ENCODE data around the gene TMEM202. TPM values are rescaled to one million over a fixed set of nuclear protein-coding genes. Genes with fewer than 3 reads are reported as not detected.

The TMEM202 gene
- total and polyA plus RNA-seq, 2 donors (not counting 1 experiment from before 2014, with no cell fraction given) = not detected

GRCh38 chr15:72358121-72358520, 40.0 kb upstream of the TMEM202 start:
- Histone ChIP-seq H3K27me3 (ENCODE audit: control insufficient read depth, insufficient read depth, low read length) (no peaks in the 10 kb centered on the region), H4K20me1 (ENCODE audit: control insufficient read depth, extremely low read depth, insufficient read depth, low read length) (no peaks in the 10 kb centered on the region), H2AFZ (ENCODE audit: low read length) (no peak overlapping the region), H3K79me2 (ENCODE audit: control insufficient read depth, insufficient read depth, low read length) (no peaks in the 10 kb centered on the region), H3K4me1 (ENCODE audit: control insufficient read depth, extremely low read depth, insufficient read depth, low read length) (peaks cover 4% of the 10 kb centered on the region), H3K36me3 (ENCODE audit: control insufficient read depth, insufficient read depth, low read length) (no peaks in the 10 kb centered on the region), H3K27ac (ENCODE audit: insufficient read depth, low read length) (no peak overlapping the region), H3K4me2 (ENCODE audit: extremely low read depth, insufficient read depth, low read length) (no peak overlapping the region), H3K9me3 (ENCODE audit: control insufficient read depth, insufficient read depth, low read depth, low read length) (no peaks in the 10 kb centered on the region), H3K9ac (ENCODE audit: insufficient read depth, low read length) (no peak overlapping the region), H3K4me3 (replicated peaks in 1 of 4; ENCODE audit: control extremely low read depth in 1 of 4, insufficient read depth in 1 of 4, low read depth in 3 of 4, low read length in 4 of 4) (no peak overlapping the region)
- no peak for DNase-seq (ENCODE audit: low read depth in 2 of 2)
- no peak for TF ChIP-seq CTCF (conservative IDR thresholded peaks at IDR 0.05 in 1 of 2, IDR thresholded peaks at IDR 0.05 in 1 of 2; ENCODE audit: low read depth in 1 of 2, low read length in 2 of 2)
- TF ChIP-seq EZH2 (IDR thresholded peaks at IDR 0.05; ENCODE audit: low read length, missing control alignments) = no peak

DNA sequence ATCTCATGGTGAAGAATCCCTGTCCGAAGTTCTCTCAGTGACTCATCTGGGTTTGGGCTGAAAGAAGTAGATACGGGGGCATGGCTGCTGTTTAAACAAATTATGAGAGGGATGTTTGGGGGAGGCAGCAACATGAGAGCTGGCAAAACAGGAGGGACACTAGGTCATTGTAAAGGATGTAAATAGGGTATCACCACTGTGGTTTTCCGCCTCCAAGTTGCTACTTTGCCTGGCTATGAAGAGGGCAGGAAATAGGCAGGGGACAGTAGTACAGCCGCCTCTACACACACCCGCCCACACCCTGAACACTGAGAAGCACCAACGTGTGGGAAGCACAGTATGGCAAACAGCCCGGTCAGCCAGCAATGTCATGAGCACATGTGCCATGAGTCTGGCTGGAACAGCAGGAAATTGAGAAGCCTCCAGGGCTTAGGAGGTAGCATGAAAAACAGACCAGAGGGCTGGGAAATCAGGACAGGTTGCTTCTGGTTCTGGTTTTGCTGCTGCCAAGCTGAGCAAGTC, 39.4 kb upstream of the TMEM202 start:
- H3K4me3 ChIP-seq (replicated peaks in 1 of 4; ENCODE audit: control extremely low read depth in 1 of 4, insufficient read depth in 1 of 4, low read depth in 3 of 4, low read length in 4 of 4) = no peak overlapping the region
- H3K4me1 ChIP-seq (ENCODE audit: control insufficient read depth, extremely low read depth, insufficient read depth, low read length) = peaks cover 4% of the 10 kb centered on the region
- H3K27me3 ChIP-seq (ENCODE audit: control insufficient read depth, insufficient read depth, low read length) = no peaks in the 10 kb centered on the region
- H3K27ac ChIP-seq (ENCODE audit: insufficient read depth, low read length) = no peak overlapping the region
- no peak overlapping the region for H2AFZ ChIP-seq (ENCODE audit: low read length)
- no peak overlapping the region for H3K9ac ChIP-seq (ENCODE audit: insufficient read depth, low read length)
- H3K79me2 ChIP-seq (ENCODE audit: control insufficient read depth, insufficient read depth, low read length) = no peaks in the 10 kb centered on the region
- no peaks in the 10 kb centered on the region for H3K36me3 ChIP-seq (ENCODE audit: control insufficient read depth, insufficient read depth, low read length)
- TF ChIP-seq CTCF (conservative IDR thresholded peaks at IDR 0.05 in 1 of 2, IDR thresholded peaks at IDR 0.05 in 1 of 2; ENCODE audit: low read depth in 1 of 2, low read length in 2 of 2) (no peak), EZH2 (IDR thresholded peaks at IDR 0.05; ENCODE audit: low read length, missing control alignments) (no peak)
- no peaks in the 10 kb centered on the region for H3K9me3 ChIP-seq (ENCODE audit: control insufficient read depth, insufficient read depth, low read depth, low read length)
- peak overlapping the region; percentile 46 for H3K4me2 ChIP-seq (ENCODE audit: extremely low read depth, insufficient read depth, low read length)
- peak; percentile 69 to 86 for DNase-seq (ENCODE audit: low read depth in 2 of 2)
- H4K20me1 ChIP-seq (ENCODE audit: control insufficient read depth, extremely low read depth, insufficient read depth, low read length) = no peaks in the 10 kb centered on the region

DNA sequence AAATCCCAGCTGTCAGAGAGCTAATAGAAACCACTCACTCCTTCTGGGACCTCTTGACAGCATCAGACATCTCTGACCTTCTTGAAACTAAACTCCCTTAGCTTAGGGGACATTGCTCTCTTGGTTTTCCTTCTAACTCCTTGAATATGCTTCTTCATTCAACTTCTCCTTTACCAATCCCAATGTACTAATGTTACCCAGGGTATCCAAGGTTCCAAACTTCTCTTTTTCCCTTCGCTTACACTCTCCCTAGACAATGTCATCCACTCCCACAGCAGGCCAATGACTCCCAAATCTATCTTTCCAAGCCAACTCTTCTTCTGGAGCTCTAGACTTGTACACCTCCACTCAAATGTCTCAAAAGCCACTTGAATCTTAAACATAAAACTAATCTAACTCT, 36.9 kb upstream of the TMEM202 start:
- no peak overlapping the region for H3K27ac ChIP-seq (ENCODE audit: insufficient read depth, low read length)
- no peaks in the 10 kb centered on the region for H3K79me2 ChIP-seq (ENCODE audit: control insufficient read depth, insufficient read depth, low read length)
- no peak overlapping the region for H3K4me3 ChIP-seq (replicated peaks in 1 of 4; ENCODE audit: control extremely low read depth in 1 of 4, insufficient read depth in 1 of 4, low read depth in 3 of 4, low read length in 4 of 4)
- H4K20me1 ChIP-seq (ENCODE audit: control insufficient read depth, extremely low read depth, insufficient read depth, low read length) = no peaks in the 10 kb centered on the region
- no peak overlapping the region for H2AFZ ChIP-seq (ENCODE audit: low read length)
- H3K9me3 ChIP-seq (ENCODE audit: control insufficient read depth, insufficient read depth, low read depth, low read length) = no peaks in the 10 kb centered on the region
- DNase-seq (ENCODE audit: low read depth in 2 of 2) = no peak
- no peaks in the 10 kb centered on the region for H3K27me3 ChIP-seq (ENCODE audit: control insufficient read depth, insufficient read depth, low read length)
- no peak overlapping the region for H3K4me2 ChIP-seq (ENCODE audit: extremely low read depth, insufficient read depth, low read length)
- H3K36me3 ChIP-seq (ENCODE audit: control insufficient read depth, insufficient read depth, low read length) = no peaks in the 10 kb centered on the region
- TF ChIP-seq CTCF (conservative IDR thresholded peaks at IDR 0.05 in 1 of 2, IDR thresholded peaks at IDR 0.05 in 1 of 2; ENCODE audit: low read depth in 1 of 2, low read length in 2 of 2) (no peak), EZH2 (IDR thresholded peaks at IDR 0.05; ENCODE audit: low read length, missing control alignments) (no peak)
- peaks cover 4% of the 10 kb centered on the region for H3K4me1 ChIP-seq (ENCODE audit: control insufficient read depth, extremely low read depth, insufficient read depth, low read length)
- H3K9ac ChIP-seq (ENCODE audit: insufficient read depth, low read length) = no peak overlapping the region

Data from fibroblast of lung (primary cell).